ENCODE measurements around the gene KIAA0825. TPM values are rescaled to one million over a fixed set of nuclear protein-coding genes. Genes with fewer than 3 reads are reported as not detected.

KIAA0825 gene
- total and polyA plus RNA-seq, 2 of the 8 experiments (the other 6 are each of a cell fraction or from before 2014, with no cell fraction given): 0.60 to 1.0 TPM

DNA sequence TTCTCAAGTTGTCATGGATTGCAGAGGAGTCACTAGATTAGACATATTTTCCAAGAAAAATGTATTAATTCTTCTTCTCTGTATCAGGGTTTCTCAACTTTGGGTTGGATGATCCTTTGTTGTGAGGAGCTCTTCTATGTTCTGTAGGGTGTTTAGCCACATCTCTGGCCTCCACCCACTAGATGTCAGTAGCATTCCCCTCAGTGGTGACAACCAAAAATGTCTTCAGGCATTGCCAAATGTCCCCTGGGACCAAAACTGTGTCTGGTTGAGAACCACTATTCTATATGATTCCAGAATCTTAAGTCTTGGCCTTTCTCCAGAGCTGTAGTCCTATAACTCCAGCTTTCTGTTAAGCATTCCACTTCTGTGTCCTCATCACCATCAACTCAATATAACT lies 220.9 kb downstream of the KIAA0825 start:
- Histone ChIP-seq H3K56ac (replicated peaks; ENCODE audit: insufficient read length, low read depth, low read length) (no peak overlapping the region), H3K23ac (ENCODE audit: insufficient read length) (no peak overlapping the region), H3K14ac (ENCODE audit: insufficient read length) (no peak overlapping the region), H2AFZ (ENCODE audit: low read length) (no peak overlapping the region), H3K4me1 (replicated peaks in 1 of 4; ENCODE audit: control insufficient read depth in 3 of 4, insufficient read depth in 4 of 4, low read length in 3 of 4) (peaks cover 0 to 3% (median 1%) of the 10 kb centered on the region in 4 experiments; a peak in 1 of 7 replicates), H3K23me2 (ENCODE audit: low read depth, low read length) (no peaks in the 10 kb centered on the region), H2AK5ac (ENCODE audit: low read depth, low read length) (no peak overlapping the region), H2BK5ac (ENCODE audit: low read depth, low read length) (no peak overlapping the region), H2BK20ac (ENCODE audit: low read length) (no peak overlapping the region), H3K79me1 (ENCODE audit: low read depth, low read length) (no peaks in the 10 kb centered on the region), H4K91ac (replicated peaks; ENCODE audit: insufficient read length, low read length) (no peak overlapping the region), H3K4me3 (ENCODE audit: extremely low read depth in 1 of 4, insufficient read depth in 2 of 4, low read depth in 3 of 4, low read length in 4 of 4) (no peak overlapping the region), H3K9me3 (ENCODE audit: insufficient read depth in 2 of 2, low read depth in 1 of 2, low read length in 1 of 2) (no peaks in the 10 kb centered on the region), H2BK12ac (ENCODE audit: low read depth, low read length) (no peak overlapping the region), H4K5ac (ENCODE audit: insufficient read length, low read depth, low read length) (no peak overlapping the region), H3K79me2 (ENCODE audit: control insufficient read depth in 1 of 2, insufficient read depth in 2 of 2, low read length in 2 of 2) (no peaks in the 10 kb centered on the region), H3K4me2 (ENCODE audit: insufficient read depth in 1 of 2, low read depth in 2 of 2, low read length in 2 of 2) (no peak overlapping the region), H3K9ac (replicated peaks in 1 of 4; ENCODE audit: extremely low read depth in 1 of 4, low read depth in 3 of 4, low read length in 3 of 4) (no peak overlapping the region), H3K27me3 (replicated peaks in 1 of 4; ENCODE audit: control insufficient read depth in 3 of 4, extremely low read depth in 1 of 4, insufficient read depth in 3 of 4, low read length in 3 of 4) (no peaks in the 10 kb centered on the region), H3K18ac (ENCODE audit: extremely low read depth, low read length) (no peak overlapping the region), H4K20me1 (replicated peaks in 1 of 2; ENCODE audit: control insufficient read depth in 1 of 2, insufficient read depth in 2 of 2, low read length in 2 of 2) (no peaks in the 10 kb centered on the region), H3K27ac (ENCODE audit: low read depth, low read length) (no peak overlapping the region), H4K8ac (ENCODE audit: extremely low read depth, insufficient read depth, low read length) (no peak overlapping the region), H3K4ac (replicated peaks; ENCODE audit: insufficient read length, low read depth, low read length) (no peak overlapping the region), H2BK15ac (ENCODE audit: low read length) (no peak overlapping the region), H2BK120ac (replicated peaks; ENCODE audit: low read depth, low read length) (no peak overlapping the region), H3K36me3 (ENCODE audit: control insufficient read depth in 2 of 4, insufficient read depth in 4 of 4, low read length in 3 of 4) (no peaks in the 10 kb centered on the region; a peak in 1 of 8 replicates)
- POLR2A ChIA-PET (ENCODE audit: partially characterized antibody): interaction anchor here (0.8 kb wide), 1 partner anchor 43 kb away, joined by 3 read pairs; no protein-coding TSS in a partner anchor
- CTCF ChIA-PET (ENCODE audit: partially characterized antibody): interaction anchor here (1.2 to 1.4 kb wide), 5 partner anchors 9 to 127 kb away, joined by 3 to 7 read pairs (median 4); no protein-coding TSS in a partner anchor
- no peak for DNase-seq (ENCODE audit: low read depth in 1 of 2, low spot score in 2 of 2)
- peak; percentile 24 for FAIRE-seq
- TF ChIP-seq, protein P1, sequence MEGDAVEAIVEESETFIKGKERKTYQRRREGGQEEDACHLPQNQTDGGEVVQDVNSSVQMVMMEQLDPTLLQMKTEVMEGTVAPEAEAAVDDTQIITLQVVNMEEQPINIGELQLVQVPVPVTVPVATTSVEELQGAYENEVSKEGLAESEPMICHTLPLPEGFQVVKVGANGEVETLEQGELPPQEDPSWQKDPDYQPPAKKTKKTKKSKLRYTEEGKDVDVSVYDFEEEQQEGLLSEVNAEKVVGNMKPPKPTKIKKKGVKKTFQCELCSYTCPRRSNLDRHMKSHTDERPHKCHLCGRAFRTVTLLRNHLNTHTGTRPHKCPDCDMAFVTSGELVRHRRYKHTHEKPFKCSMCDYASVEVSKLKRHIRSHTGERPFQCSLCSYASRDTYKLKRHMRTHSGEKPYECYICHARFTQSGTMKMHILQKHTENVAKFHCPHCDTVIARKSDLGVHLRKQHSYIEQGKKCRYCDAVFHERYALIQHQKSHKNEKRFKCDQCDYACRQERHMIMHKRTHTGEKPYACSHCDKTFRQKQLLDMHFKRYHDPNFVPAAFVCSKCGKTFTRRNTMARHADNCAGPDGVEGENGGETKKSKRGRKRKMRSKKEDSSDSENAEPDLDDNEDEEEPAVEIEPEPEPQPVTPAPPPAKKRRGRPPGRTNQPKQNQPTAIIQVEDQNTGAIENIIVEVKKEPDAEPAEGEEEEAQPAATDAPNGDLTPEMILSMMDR (IDR thresholded peaks at IDR 0.05; ENCODE audit: control extremely low read depth in 1 of 3, insufficient read depth in 1 of 3, low read depth in 1 of 3, low read length in 3 of 3): peak in 2 of 3 experiments; percentile 13 to 29; a peak in 1 of 4 replicates
- no peak for TF ChIP-seq SP4 (IDR thresholded peaks at IDR 0.05; ENCODE audit: low read length)
- TF ChIP-seq RNF2 (IDR thresholded peaks at IDR 0.05; ENCODE audit: borderline replicate concordance, low read depth, low read length, missing control alignments, poor library complexity, severe bottlenecking): no peak
- TF ChIP-seq SRF (IDR thresholded peaks at IDR 0.05; ENCODE audit: low read depth, low read length): no peak
- TF ChIP-seq ZNF274 (IDR thresholded peaks at IDR 0.05; ENCODE audit: borderline replicate concordance, extremely low read depth, low read length): no peak
- TF ChIP-seq, protein P2, sequence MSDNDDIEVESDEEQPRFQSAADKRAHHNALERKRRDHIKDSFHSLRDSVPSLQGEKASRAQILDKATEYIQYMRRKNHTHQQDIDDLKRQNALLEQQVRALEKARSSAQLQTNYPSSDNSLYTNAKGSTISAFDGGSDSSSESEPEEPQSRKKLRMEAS (IDR thresholded peaks at IDR 0.05): no peak
- TF ChIP-seq SP1 (IDR thresholded peaks at IDR 0.05; ENCODE audit: low read depth, low read length): no peak
- TF ChIP-seq CHD1 (IDR thresholded peaks at IDR 0.05; ENCODE audit: low read depth, low read length): no peak
- TF ChIP-seq GTF2F1 (IDR thresholded peaks at IDR 0.05; ENCODE audit: borderline replicate concordance, low read depth, low read length): no peak
- TF ChIP-seq, protein P3, sequence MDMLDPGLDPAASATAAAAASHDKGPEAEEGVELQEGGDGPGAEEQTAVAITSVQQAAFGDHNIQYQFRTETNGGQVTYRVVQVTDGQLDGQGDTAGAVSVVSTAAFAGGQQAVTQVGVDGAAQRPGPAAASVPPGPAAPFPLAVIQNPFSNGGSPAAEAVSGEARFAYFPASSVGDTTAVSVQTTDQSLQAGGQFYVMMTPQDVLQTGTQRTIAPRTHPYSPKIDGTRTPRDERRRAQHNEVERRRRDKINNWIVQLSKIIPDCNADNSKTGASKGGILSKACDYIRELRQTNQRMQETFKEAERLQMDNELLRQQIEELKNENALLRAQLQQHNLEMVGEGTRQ (IDR thresholded peaks at IDR 0.05; ENCODE audit: low read length): no peak
- no peak for TF ChIP-seq CEBPB (IDR thresholded peaks at IDR 0.05; ENCODE audit: low read depth, low read length)
